A549 (cell line): ENCODE data around the gene MAFG.

ENCODE experiments used
- BHLHE40 ChIP-seq: IDR thresholded peaks from 2 replicates; pipeline ENCODE4 v1.6.1; 2012; ENCODE audit warnings: low read depth, low read length, inconsistent platforms
- CEBPB ChIP-seq, 2 experiments: fragments of >200 bp in 1 of 2; sonication (Bioruptor Twin) in 1 of 2; formaldehyde crosslinking in 1 of 2; IDR thresholded peaks; 2 replicates each; pipeline ENCODE4 v1.6.1; 2012 to 2016
- CTCF ChIP-seq: fragments of >200 bp; sonication (Bioruptor Twin); formaldehyde crosslinking; IDR thresholded peaks from 3 replicates; pipeline ENCODE4 v1.5.1; 2016
- EHMT2 ChIP-seq: fragments of 200-600 bp; sonication (generic); IDR thresholded peaks from 2 replicates; pipeline ENCODE4 v1.6.1; 2016; ENCODE audit warnings: antibody characterized with exemption, low read depth, mild to moderate bottlenecking, moderate library complexity
- EP300 ChIP-seq, 2 experiments: fragments of >200 bp; sonication (Bioruptor Twin); formaldehyde crosslinking; IDR thresholded peaks; 2 replicates in 1 of 2; 3 replicates in 1 of 2; pipeline ENCODE4 v1.6.1; 2016 to 2017
- HDAC2 ChIP-seq: fragments of 200-600 bp; sonication (generic); IDR thresholded peaks from 2 replicates; pipeline ENCODE4 v1.6.1; 2016
- HEYL ChIP-seq: fragments of 250-450 bp; sonication (Bioruptor Pico); IDR thresholded peaks from 2 replicates; pipeline ENCODE4 v1.8.0; 2021; ENCODE audit warnings: mild to moderate bottlenecking, moderate library complexity
- HOXA7 ChIP-seq: fragments of 250-450 bp; sonication (Bioruptor Pico); IDR thresholded peaks from 2 replicates; pipeline ENCODE4 v1.5.0; 2020; ENCODE audit warnings: mild to moderate bottlenecking, moderate library complexity
- MYC ChIP-seq: IDR thresholded peaks from 2 replicates; pipeline ENCODE4 v1.6.1; 2012; ENCODE audit warnings: mild to moderate bottlenecking, inconsistent platforms, low read length, improper control_type of control experiment, borderline replicate concordance
- POLR2A ChIP-seq: IDR thresholded peaks from 2 replicates; pipeline ENCODE4 v1.6.1; 2012; ENCODE audit warnings: mild to moderate bottlenecking, low read length
- SMC3 ChIP-seq: fragments of >200 bp; sonication (Bioruptor Twin); formaldehyde crosslinking; IDR thresholded peaks from 3 replicates; pipeline ENCODE4 v1.6.1; 2018; ENCODE audit warnings: inconsistent platforms
- ZC3H11A ChIP-seq: fragments of 450-650 bp; IDR thresholded peaks from 2 replicates; pipeline ENCODE4 v1.6.1; 2014; ENCODE audit warnings: antibody characterized with exemption, mild to moderate bottlenecking
- TF ChIP-seq, protein P1 (sequence below): fragments of 200-600 bp; sonication (generic); IDR thresholded peaks from 2 replicates; pipeline ENCODE4 v1.6.1; 2016; ENCODE audit warnings: antibody characterized with exemption, mild to moderate bottlenecking, moderate library complexity
- TF ChIP-seq, protein P2 (sequence below): IDR thresholded peaks from 2 replicates; pipeline ENCODE4 v1.6.1; 2012

GRCh38 chr17:81895400-81895799, 32.1 kb downstream of the MAFG start:
- TF ChIP-seq, protein P1, sequence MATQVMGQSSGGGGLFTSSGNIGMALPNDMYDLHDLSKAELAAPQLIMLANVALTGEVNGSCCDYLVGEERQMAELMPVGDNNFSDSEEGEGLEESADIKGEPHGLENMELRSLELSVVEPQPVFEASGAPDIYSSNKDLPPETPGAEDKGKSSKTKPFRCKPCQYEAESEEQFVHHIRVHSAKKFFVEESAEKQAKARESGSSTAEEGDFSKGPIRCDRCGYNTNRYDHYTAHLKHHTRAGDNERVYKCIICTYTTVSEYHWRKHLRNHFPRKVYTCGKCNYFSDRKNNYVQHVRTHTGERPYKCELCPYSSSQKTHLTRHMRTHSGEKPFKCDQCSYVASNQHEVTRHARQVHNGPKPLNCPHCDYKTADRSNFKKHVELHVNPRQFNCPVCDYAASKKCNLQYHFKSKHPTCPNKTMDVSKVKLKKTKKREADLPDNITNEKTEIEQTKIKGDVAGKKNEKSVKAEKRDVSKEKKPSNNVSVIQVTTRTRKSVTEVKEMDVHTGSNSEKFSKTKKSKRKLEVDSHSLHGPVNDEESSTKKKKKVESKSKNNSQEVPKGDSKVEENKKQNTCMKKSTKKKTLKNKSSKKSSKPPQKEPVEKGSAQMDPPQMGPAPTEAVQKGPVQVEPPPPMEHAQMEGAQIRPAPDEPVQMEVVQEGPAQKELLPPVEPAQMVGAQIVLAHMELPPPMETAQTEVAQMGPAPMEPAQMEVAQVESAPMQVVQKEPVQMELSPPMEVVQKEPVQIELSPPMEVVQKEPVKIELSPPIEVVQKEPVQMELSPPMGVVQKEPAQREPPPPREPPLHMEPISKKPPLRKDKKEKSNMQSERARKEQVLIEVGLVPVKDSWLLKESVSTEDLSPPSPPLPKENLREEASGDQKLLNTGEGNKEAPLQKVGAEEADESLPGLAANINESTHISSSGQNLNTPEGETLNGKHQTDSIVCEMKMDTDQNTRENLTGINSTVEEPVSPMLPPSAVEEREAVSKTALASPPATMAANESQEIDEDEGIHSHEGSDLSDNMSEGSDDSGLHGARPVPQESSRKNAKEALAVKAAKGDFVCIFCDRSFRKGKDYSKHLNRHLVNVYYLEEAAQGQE: no peak
- TF ChIP-seq CTCF: no peak
- TF ChIP-seq ZC3H11A: no peak
- TF ChIP-seq EHMT2: no peak
- no peak for TF ChIP-seq HDAC2
- TF ChIP-seq POLR2A: no peak
- no peak for TF ChIP-seq HEYL
- TF ChIP-seq, protein P2, sequence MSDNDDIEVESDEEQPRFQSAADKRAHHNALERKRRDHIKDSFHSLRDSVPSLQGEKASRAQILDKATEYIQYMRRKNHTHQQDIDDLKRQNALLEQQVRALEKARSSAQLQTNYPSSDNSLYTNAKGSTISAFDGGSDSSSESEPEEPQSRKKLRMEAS: no peak
- no peak for TF ChIP-seq SMC3
- no peak for TF ChIP-seq CEBPB (IDR thresholded peaks at IDR 0.05)
- no peak for TF ChIP-seq EP300 (IDR thresholded peaks at IDR 0.05)
- TF ChIP-seq BHLHE40: no peak
- TF ChIP-seq MYC: no peak
- no peak for TF ChIP-seq HOXA7 (CRISPR knock-in tag)
